ENCODE data around the gene PCDHB1. TPM values are rescaled to one million over a fixed set of nuclear protein-coding genes. Genes with fewer than 3 reads are reported as not detected.

Gene PCDHB1
- total and polyA plus RNA-seq, 7 donors = 0.01 to 0.06 TPM; not detected in 5

GRCh38 chr5:141017943-141018342 is 33.2 kb upstream of the PCDHB1 start:
- Histone ChIP-seq H3K9me3 (no peaks in the 10 kb centered on the region), H3K27ac (no peak overlapping the region), H3K4me3 (no peak overlapping the region), H3K4me1 (no peaks in the 10 kb centered on the region), H3K36me3 (ENCODE audit: insufficient read depth in 1 of 2, low read depth in 1 of 2) (no peaks in the 10 kb centered on the region), H3K27me3 (ENCODE audit: insufficient read depth in 3 of 3, low read length in 2 of 3) (no peaks in the 10 kb centered on the region)
- ATAC-seq (no peak), DNase-seq (no peak)
- intact Hi-C loops (cut with DNase I) = no loop called here
- no peak for TF ChIP-seq CTCF (IDR thresholded peaks at IDR 0.05)

GRCh38 chr5:141022384-141022783 is 28.8 kb upstream of the PCDHB1 start:
- H3K4me1 ChIP-seq = no peaks in the 10 kb centered on the region
- no peak overlapping the region for H3K4me3 ChIP-seq
- no peak for TF ChIP-seq CTCF (IDR thresholded peaks at IDR 0.05)
- 94 to 97% (median 97%) methylated on average over 1 of the region's 1 CpG for WGBS, 3 donors
- ATAC-seq (no peak), DNase-seq (no peak)
- no peaks in the 10 kb centered on the region for H3K27me3 ChIP-seq (ENCODE audit: insufficient read depth in 3 of 3, low read length in 2 of 3)
- intact Hi-C loops (cut with DNase I) = no loop called here
- H3K36me3 ChIP-seq (ENCODE audit: insufficient read depth in 1 of 2, low read depth in 1 of 2) = no peaks in the 10 kb centered on the region
- H3K9me3 ChIP-seq = no peaks in the 10 kb centered on the region
- no peak overlapping the region for H3K27ac ChIP-seq

GRCh38 chr5:141031006-141031405 is 20.2 kb upstream of the PCDHB1 start:
- Histone ChIP-seq H3K4me1 (no peaks in the 10 kb centered on the region), H3K4me3 (no peak overlapping the region), H3K27me3 (ENCODE audit: insufficient read depth in 3 of 3, low read length in 2 of 3) (no peaks in the 10 kb centered on the region), H3K27ac (no peak overlapping the region), H3K36me3 (ENCODE audit: insufficient read depth in 1 of 2, low read depth in 1 of 2) (no peaks in the 10 kb centered on the region), H3K9me3 (no peaks in the 10 kb centered on the region)
- DNase-seq = no peak
- 86 to 89% (median 87%) methylated on average over 15 of the region's 15 CpGs for WGBS, 3 donors
- TF ChIP-seq CTCF (IDR thresholded peaks at IDR 0.05) = no peak
- no peak for ATAC-seq
- intact Hi-C loops (cut with DNase I) = no loop called here

- ATAC-seq = no peak
- intact Hi-C loops (cut with DNase I) = no loop called here
These were observed 18.5 kb upstream of the PCDHB1 start for GRCh38 chr5:141032626-141033025.

More at GRCh38 chr5:141032626-141033025, 18.5 kb upstream of the PCDHB1 start:
- no peak for TF ChIP-seq CTCF (IDR thresholded peaks at IDR 0.05)
- WGBS, 3 donors = 52 to 66% (median 65%) methylated on average over 1 of the region's 1 CpG
- Histone ChIP-seq H3K36me3 (ENCODE audit: insufficient read depth in 1 of 2, low read depth in 1 of 2) (no peaks in the 10 kb centered on the region), H3K27ac (no peak overlapping the region), H3K4me3 (no peak overlapping the region), H3K9me3 (no peaks in the 10 kb centered on the region), H3K27me3 (ENCODE audit: insufficient read depth in 3 of 3, low read length in 2 of 3) (no peaks in the 10 kb centered on the region), H3K4me1 (no peaks in the 10 kb centered on the region)
- DNase-seq = no peak

All from psoas muscle (tissue), 8 donors.